Stimulated activated CD4-positive, alpha-beta T cell treated with anti-CD3 and anti-CD28 coated beads, Interleukin-1b, Interleukin-23, amount 100 ng/mL, for 24 hours (primary cell): Measurements from ENCODE around the gene DAB2IP.

ENCODE experiments used
- DNase-seq, 4 experiments: peaks; one replicate each; pipeline ENCODE4 v3.0.0-alpha.2; 2020; ENCODE audit warnings: low read depth in 4 of 4, low spot score in 1 of 4

Gene DAB2IP

GRCh38 chr9:121757281-121757585 is 105.8 kb downstream of the DAB2IP start:
- DNase-seq, result no peak

GRCh38 chr9:121758693-121759092 is 107.3 kb downstream of the DAB2IP start:
- no peak for DNase-seq

GRCh38 chr9:121759996-121760395 is 108.6 kb downstream of the DAB2IP start:
- DNase-seq, result no peak

- DNase-seq, result no peak
These were observed 109.1 kb downstream of the DAB2IP start for GRCh38 chr9:121760571-121760970.

- DNase-seq, result no peak
These were observed 111.7 kb downstream of the DAB2IP start for GRCh38 chr9:121763131-121763530.

GRCh38 chr9:121763561-121764370 is 112.3 kb downstream of the DAB2IP start:
- DNase-seq, result no peak

- no peak for DNase-seq
These were observed 112.9 kb downstream of the DAB2IP start for GRCh38 chr9:121764371-121764730.

- DNase-seq, result no peak
These were observed 113.9 kb downstream of the DAB2IP start for GRCh38 chr9:121765021-121765950.

- no peak for DNase-seq
These were observed 114.7 kb downstream of the DAB2IP start for GRCh38 chr9:121766081-121766683.

GRCh38 chr9:121767171-121767769 is 115.8 kb downstream of the DAB2IP start:
- no peak for DNase-seq

- DNase-seq, result no peak
These were observed 117.1 kb downstream of the DAB2IP start for GRCh38 chr9:121768416-121769015.

GRCh38 chr9:121769939-121770338 is 118.5 kb downstream of the DAB2IP start:
- no peak for DNase-seq

- no peak for DNase-seq
These were observed 119.2 kb downstream of the DAB2IP start for GRCh38 chr9:121770415-121771273.

- DNase-seq, result no peak
These were observed 120.0 kb downstream of the DAB2IP start for GRCh38 chr9:121771418-121771817.

GRCh38 chr9:121771851-121772599 is 120.6 kb downstream of the DAB2IP start:
- no peak for DNase-seq

GRCh38 chr9:121772600-121773285 is 121.3 kb downstream of the DAB2IP start:
- no peak for DNase-seq

- DNase-seq, result no peak
These were observed 122.0 kb downstream of the DAB2IP start for GRCh38 chr9:121773286-121773953.

- DNase-seq, result no peak
These were observed 122.7 kb downstream of the DAB2IP start for GRCh38 chr9:121773954-121774714.
